Vagina (tissue), 2 donors: ENCODE data around the gene CYP4F11. TPM values are rescaled to one million over a fixed set of nuclear protein-coding genes. Genes with fewer than 3 reads are reported as not detected.
"Not testable (repeated sequence)": the region's sequence is repeated elsewhere in the genome, so short reads cannot be mapped to it uniquely, and the experiment has no call there.

ENCODE experiments used
- DNase-seq, 2 donors: peaks; one replicate each; pipeline ENCODE4 v3.0.0-alpha.2; 2017; ENCODE audit errors: extremely low spot score in 2 of 2
- H3K27ac ChIP-seq: fragments of 200-600 bp; sonication (generic); one replicate; pipeline ENCODE4 v1.5.1; 2019
- H3K27me3 ChIP-seq: fragments of 200-600 bp; sonication (generic); one replicate; pipeline ENCODE4 v1.5.1; 2019
- H3K36me3 ChIP-seq, 2 donors: fragments of 200-600 bp; sonication (generic); one replicate each; pipeline ENCODE4 v1.5.1; 2017 to 2019
- H3K4me1 ChIP-seq: fragments of 200-600 bp; sonication (generic); one replicate; pipeline ENCODE4 v1.5.1; 2019
- H3K4me3 ChIP-seq, 2 donors: fragments of 200-600 bp; sonication (generic); 1 replicate in 1 of 2; 2 replicates in 1 of 2; pipeline ENCODE4 v1.5.1; 2016 to 2019
- H3K9me3 ChIP-seq: fragments of 200-600 bp; sonication (generic); one replicate; pipeline ENCODE4 v1.5.1; 2019
- CTCF ChIP-seq, 3 experiments: fragments of 450-650 bp in 2 of 3; fragments of 200-600 bp in 1 of 3; sonication (generic) in 1 of 3; IDR thresholded peaks; one replicate each; pipeline ENCODE4 v1.5.1; 2017 to 2019; ENCODE audit warnings: antibody characterized with exemption in 3 of 3, mild to moderate bottlenecking in 2 of 3, moderate library complexity in 2 of 3
- POLR2A ChIP-seq, 2 donors: fragments of 450-650 bp; IDR thresholded peaks; one replicate each; pipeline ENCODE4 v1.6.1; 2017; ENCODE audit warnings: antibody characterized with exemption in 2 of 2, mild to moderate bottlenecking in 2 of 2, moderate library complexity in 2 of 2
- POLR2AphosphoS5 ChIP-seq, 2 donors: sonication (generic); formaldehyde crosslinking; IDR thresholded peaks; one replicate each; pipeline ENCODE4 v1.9.0; 2017; ENCODE audit warnings: antibody characterized with exemption in 2 of 2, mild to moderate bottlenecking in 2 of 2, low read depth in 1 of 2; ENCODE audit not compliant: insufficient read depth in 1 of 2
- intact Hi-C: fragments of 100-400 bp; cut with DNase I; formaldehyde crosslinking; loops from one replicate; pipeline ENCODE4 v1.15.1; 2023
- total RNA-seq: library from RNA; depleted of rRNA; stranded (reverse); fragments of >200 nt; gene quantifications from one replicate; pipeline ENCODE4 v1.2.3, GENCODE V29; 2016

The CYP4F11 gene
- total RNA-seq, 1 donor from 2014 or later = 5.6 TPM

DNA sequence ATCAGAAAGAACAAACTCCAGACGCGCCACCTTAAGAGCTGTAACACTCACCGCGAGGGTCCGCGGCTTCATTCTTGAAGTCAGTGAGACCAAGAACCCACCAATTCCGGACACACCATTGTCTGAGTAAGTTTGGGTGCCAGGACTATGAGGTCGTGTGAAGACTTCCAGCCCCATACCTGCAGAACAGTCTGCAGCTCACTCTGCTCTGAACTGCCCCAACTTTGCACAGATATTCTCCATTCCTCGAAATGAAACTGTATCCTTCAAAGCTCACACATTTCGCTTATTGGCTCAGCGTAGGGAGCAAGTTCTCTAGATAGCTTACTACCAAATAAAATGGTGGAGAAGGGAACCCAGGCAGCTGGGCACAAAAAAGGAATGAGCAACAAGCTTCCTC lies 33.8 kb downstream of the CYP4F11 start:
- H3K27me3 ChIP-seq = no peaks in the 10 kb centered on the region
- no peak for DNase-seq

DNA sequence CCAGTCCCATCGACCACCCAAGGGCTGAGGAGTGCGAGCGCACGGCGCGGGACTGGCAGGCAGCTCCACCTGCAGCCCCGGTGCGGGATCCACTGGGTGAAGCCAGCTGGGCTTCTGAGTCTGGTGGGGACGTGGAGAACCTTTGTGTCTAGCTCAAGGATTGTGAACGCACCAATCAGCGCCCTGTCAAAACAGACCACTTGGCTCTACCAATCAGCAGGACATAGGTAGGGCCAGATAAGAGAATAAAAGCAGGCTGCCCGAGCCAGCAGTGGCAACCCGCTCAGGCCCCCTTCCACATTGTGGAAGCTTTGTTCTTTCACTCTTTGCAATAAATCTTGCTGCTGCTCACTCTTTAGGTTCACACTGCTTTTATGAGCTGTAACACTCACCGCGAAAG lies 34.3 kb downstream of the CYP4F11 start:
- H3K4me1 ChIP-seq, H3K27me3 ChIP-seq, H3K27ac ChIP-seq, H3K9me3 ChIP-seq, DNase-seq, H3K36me3 ChIP-seq, intact Hi-C loops: not testable (repeated sequence)
- H3K4me3 ChIP-seq = peak overlapping the region in 1 of 2 donors; percentile 6

More for the DNA sequence above, 33.8 kb downstream of the CYP4F11 start:
- intact Hi-C loops = no loop called here
- TF ChIP-seq POLR2A (IDR thresholded peaks at IDR 0.05) (no peak), CTCF (IDR thresholded peaks at IDR 0.05) (no peak), POLR2AphosphoS5 (IDR thresholded peaks at IDR 0.05; ENCODE audit: insufficient read depth in 1 of 2, low read depth in 1 of 2) (no peak)
- Histone ChIP-seq H3K27ac (no peak overlapping the region), H3K9me3 (no peaks in the 10 kb centered on the region), H3K36me3 (no peaks in the 10 kb centered on the region), H3K4me3 (no peak overlapping the region), H3K4me1 (no peaks in the 10 kb centered on the region)

- H3K27ac ChIP-seq, H3K27me3 ChIP-seq, DNase-seq, H3K36me3 ChIP-seq, H3K4me1 ChIP-seq, intact Hi-C loops, H3K9me3 ChIP-seq: not testable (repeated sequence)
- peak overlapping the region in 1 of 2 donors; percentile 6 for H3K4me3 ChIP-seq
Observed at GRCh38 chr19:15899561-15899960, 34.8 kb downstream of the CYP4F11 start.

GRCh38 chr19:15897738-15898276 lies 36.5 kb downstream of the CYP4F11 start, which contains the start of gene CYP4F2:
CYP4F2 (minus strand) TSS chr19:15898074; CDS start chr19:15897611, 463 bp downstream.
- Histone ChIP-seq H3K27ac (no peak within 1 kb of the TSS), H3K4me3 (no peak within 1 kb of the TSS), H3K36me3 (no peaks in the 10 kb centered on the region), H3K9me3 (no peaks in the 10 kb centered on the region), H3K4me1 (no peaks in the 10 kb centered on the region), H3K27me3 (no peaks in the 10 kb centered on the region)
- TF ChIP-seq POLR2A (IDR thresholded peaks at IDR 0.05) = no peak
- TF ChIP-seq POLR2AphosphoS5 (IDR thresholded peaks at IDR 0.05; ENCODE audit: insufficient read depth in 1 of 2, low read depth in 1 of 2) = no peak
- no peak for TF ChIP-seq CTCF (IDR thresholded peaks at IDR 0.05)
- DNase-seq = no peak
- intact Hi-C loops = no loop called here

DNA sequence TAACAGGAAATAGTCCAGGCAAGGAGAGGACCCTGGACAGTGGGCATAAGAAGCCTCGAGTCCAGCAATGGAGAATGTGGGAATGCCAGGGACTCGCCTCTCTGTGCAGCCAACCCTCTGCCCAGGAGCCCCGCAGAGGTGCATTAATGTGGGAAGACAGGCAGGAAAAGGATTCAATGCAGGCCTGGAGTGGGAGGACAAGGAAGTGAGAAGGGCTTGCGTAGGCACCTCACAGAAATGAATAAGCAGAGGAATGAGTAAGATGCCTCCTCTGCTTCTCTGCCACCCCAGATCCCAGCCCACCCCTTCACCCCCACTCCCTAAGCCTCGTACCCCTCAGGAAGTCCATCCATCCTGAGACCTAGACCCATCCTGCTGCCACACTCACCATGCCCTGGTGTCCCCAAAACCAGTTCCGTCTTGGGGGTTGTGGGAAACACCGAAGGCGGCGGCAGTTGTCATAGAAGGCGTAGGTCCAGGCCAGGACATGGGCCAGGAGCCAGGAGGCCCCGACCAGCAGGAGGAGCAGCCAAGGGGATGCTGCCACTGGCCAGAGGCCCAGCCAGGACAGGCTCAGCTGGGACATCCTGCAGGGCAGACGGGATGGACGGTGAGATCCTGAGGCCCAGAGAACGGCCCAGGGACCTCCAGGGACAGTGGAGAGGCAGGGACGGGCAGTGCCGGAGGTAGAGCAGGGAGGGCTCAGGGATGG lies 37.1 kb downstream of the CYP4F11 start:
- H3K27me3 ChIP-seq = no peaks in the 10 kb centered on the region
- no peaks in the 10 kb centered on the region for H3K9me3 ChIP-seq
- H3K4me3 ChIP-seq = no peak overlapping the region
- DNase-seq = no peak
- intact Hi-C loops = no loop called here
- no peak for TF ChIP-seq POLR2AphosphoS5 (IDR thresholded peaks at IDR 0.05; ENCODE audit: insufficient read depth in 1 of 2, low read depth in 1 of 2)
- no peak for TF ChIP-seq CTCF (IDR thresholded peaks at IDR 0.05)
- TF ChIP-seq POLR2A (IDR thresholded peaks at IDR 0.05) = no peak
- H3K4me1 ChIP-seq = no peaks in the 10 kb centered on the region
- H3K36me3 ChIP-seq = no peaks in the 10 kb centered on the region
- H3K27ac ChIP-seq = no peak overlapping the region

- Histone ChIP-seq H3K4me3 (no peak overlapping the region), H3K36me3 (no peaks in the 10 kb centered on the region), H3K27me3 (no peaks in the 10 kb centered on the region), H3K9me3 (no peaks in the 10 kb centered on the region), H3K4me1 (no peaks in the 10 kb centered on the region), H3K27ac (no peak overlapping the region)
- DNase-seq = no peak
- TF ChIP-seq CTCF (IDR thresholded peaks at IDR 0.05) = no peak
- TF ChIP-seq POLR2AphosphoS5 (IDR thresholded peaks at IDR 0.05; ENCODE audit: insufficient read depth in 1 of 2, low read depth in 1 of 2) = no peak
- TF ChIP-seq POLR2A (IDR thresholded peaks at IDR 0.05) = no peak
- intact Hi-C loops = no loop called here
Observed at GRCh38 chr19:15895876-15896430, 38.4 kb downstream of the CYP4F11 start.
